ENCODE data around the gene CFTR. TPM values are rescaled to one million over a fixed set of nuclear protein-coding genes. Genes with fewer than 3 reads are reported as not detected.

Gene CFTR
- total and polyA plus RNA-seq, 2 donors (not counting 1 experiment from before 2014, with no cell fraction given) = under 0.01 to 0.25 TPM

DNA sequence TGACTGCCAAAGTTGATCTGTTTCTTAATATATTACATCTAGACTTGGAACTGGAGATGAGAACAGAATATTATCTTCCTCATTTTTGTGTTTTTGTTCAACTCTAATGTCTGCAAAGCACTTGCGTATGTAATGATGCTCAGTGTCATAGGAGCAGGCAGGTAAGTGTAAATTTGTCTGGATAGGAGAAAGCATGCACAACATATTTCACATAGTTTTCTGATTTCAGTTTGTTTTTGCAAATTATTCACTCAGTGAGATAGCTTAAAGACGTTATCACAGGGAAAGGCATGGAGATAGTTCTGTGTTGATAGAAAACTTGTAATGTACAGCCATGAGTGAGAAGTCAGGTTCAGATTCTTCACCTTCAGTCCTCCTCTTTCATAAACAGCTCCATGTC is 84.8 kb downstream of the CFTR start:
- Histone ChIP-seq H3K4me3 (replicated peaks in 1 of 4; ENCODE audit: control extremely low read depth in 1 of 4, insufficient read depth in 1 of 4, low read depth in 3 of 4, low read length in 4 of 4) (no peak overlapping the region), H3K9ac (ENCODE audit: insufficient read depth, low read length) (no peak overlapping the region), H4K20me1 (ENCODE audit: control insufficient read depth, extremely low read depth, insufficient read depth, low read length) (no peaks in the 10 kb centered on the region), H2AFZ (ENCODE audit: low read length) (no peak overlapping the region), H3K36me3 (ENCODE audit: control insufficient read depth, insufficient read depth, low read length) (no peaks in the 10 kb centered on the region), H3K79me2 (ENCODE audit: control insufficient read depth, insufficient read depth, low read length) (no peaks in the 10 kb centered on the region), H3K4me1 (ENCODE audit: control insufficient read depth, extremely low read depth, insufficient read depth, low read length) (no peaks in the 10 kb centered on the region), H3K27me3 (ENCODE audit: control insufficient read depth, insufficient read depth, low read length) (no peaks in the 10 kb centered on the region), H3K27ac (ENCODE audit: insufficient read depth, low read length) (no peak overlapping the region), H3K4me2 (ENCODE audit: extremely low read depth, insufficient read depth, low read length) (no peak overlapping the region), H3K9me3 (ENCODE audit: control insufficient read depth, insufficient read depth, low read depth, low read length) (no peaks in the 10 kb centered on the region)
- DNase-seq (ENCODE audit: low read depth in 2 of 2) = no peak
- TF ChIP-seq, protein P1, sequence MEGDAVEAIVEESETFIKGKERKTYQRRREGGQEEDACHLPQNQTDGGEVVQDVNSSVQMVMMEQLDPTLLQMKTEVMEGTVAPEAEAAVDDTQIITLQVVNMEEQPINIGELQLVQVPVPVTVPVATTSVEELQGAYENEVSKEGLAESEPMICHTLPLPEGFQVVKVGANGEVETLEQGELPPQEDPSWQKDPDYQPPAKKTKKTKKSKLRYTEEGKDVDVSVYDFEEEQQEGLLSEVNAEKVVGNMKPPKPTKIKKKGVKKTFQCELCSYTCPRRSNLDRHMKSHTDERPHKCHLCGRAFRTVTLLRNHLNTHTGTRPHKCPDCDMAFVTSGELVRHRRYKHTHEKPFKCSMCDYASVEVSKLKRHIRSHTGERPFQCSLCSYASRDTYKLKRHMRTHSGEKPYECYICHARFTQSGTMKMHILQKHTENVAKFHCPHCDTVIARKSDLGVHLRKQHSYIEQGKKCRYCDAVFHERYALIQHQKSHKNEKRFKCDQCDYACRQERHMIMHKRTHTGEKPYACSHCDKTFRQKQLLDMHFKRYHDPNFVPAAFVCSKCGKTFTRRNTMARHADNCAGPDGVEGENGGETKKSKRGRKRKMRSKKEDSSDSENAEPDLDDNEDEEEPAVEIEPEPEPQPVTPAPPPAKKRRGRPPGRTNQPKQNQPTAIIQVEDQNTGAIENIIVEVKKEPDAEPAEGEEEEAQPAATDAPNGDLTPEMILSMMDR (conservative IDR thresholded peaks at IDR 0.05 in 1 of 2, IDR thresholded peaks at IDR 0.05 in 1 of 2; ENCODE audit: low read depth in 1 of 2, low read length in 2 of 2) = no peak
- TF ChIP-seq EZH2 (IDR thresholded peaks at IDR 0.05; ENCODE audit: low read length, missing control alignments) = no peak

DNA sequence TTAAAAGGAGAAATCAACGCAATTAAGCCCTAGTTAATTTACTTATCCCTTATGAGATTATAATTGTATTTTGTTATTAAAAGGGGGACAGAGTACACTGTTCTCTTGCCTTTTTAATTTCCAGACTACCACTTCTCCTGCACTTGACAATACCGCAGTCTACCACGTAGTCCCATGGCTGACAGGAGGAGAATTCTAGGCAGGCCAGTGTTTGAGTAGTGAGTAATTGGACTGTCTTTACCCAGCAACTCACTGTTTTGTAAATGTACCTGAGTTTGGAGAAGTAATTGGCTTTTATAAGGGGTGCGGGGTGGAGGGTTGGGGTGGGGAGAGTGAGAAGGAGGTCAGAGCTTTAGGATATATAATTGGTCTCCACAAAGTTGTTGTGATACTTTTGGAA is 85.4 kb downstream of the CFTR start:
- H3K36me3 ChIP-seq (ENCODE audit: control insufficient read depth, insufficient read depth, low read length) = no peaks in the 10 kb centered on the region
- H3K4me1 ChIP-seq (ENCODE audit: control insufficient read depth, extremely low read depth, insufficient read depth, low read length) = no peaks in the 10 kb centered on the region
- H3K27me3 ChIP-seq (ENCODE audit: control insufficient read depth, insufficient read depth, low read length) = no peaks in the 10 kb centered on the region
- H2AFZ ChIP-seq (ENCODE audit: low read length) = no peak overlapping the region
- DNase-seq (ENCODE audit: low read depth in 2 of 2) = no peak
- no peak overlapping the region for H3K4me2 ChIP-seq (ENCODE audit: extremely low read depth, insufficient read depth, low read length)
- H4K20me1 ChIP-seq (ENCODE audit: control insufficient read depth, extremely low read depth, insufficient read depth, low read length) = no peaks in the 10 kb centered on the region
- H3K27ac ChIP-seq (ENCODE audit: insufficient read depth, low read length) = no peak overlapping the region
- H3K9me3 ChIP-seq (ENCODE audit: control insufficient read depth, insufficient read depth, low read depth, low read length) = no peaks in the 10 kb centered on the region
- no peaks in the 10 kb centered on the region for H3K79me2 ChIP-seq (ENCODE audit: control insufficient read depth, insufficient read depth, low read length)
- H3K4me3 ChIP-seq (replicated peaks in 1 of 4; ENCODE audit: control extremely low read depth in 1 of 4, insufficient read depth in 1 of 4, low read depth in 3 of 4, low read length in 4 of 4) = no peak overlapping the region
- no peak overlapping the region for H3K9ac ChIP-seq (ENCODE audit: insufficient read depth, low read length)
- TF ChIP-seq, protein P1 (conservative IDR thresholded peaks at IDR 0.05 in 1 of 2, IDR thresholded peaks at IDR 0.05 in 1 of 2; ENCODE audit: low read depth in 1 of 2, low read length in 2 of 2) = no peak
- no peak for TF ChIP-seq EZH2 (IDR thresholded peaks at IDR 0.05; ENCODE audit: low read length, missing control alignments)

- no peaks in the 10 kb centered on the region for H3K79me2 ChIP-seq (ENCODE audit: control insufficient read depth, insufficient read depth, low read length)
- H3K9ac ChIP-seq (ENCODE audit: insufficient read depth, low read length) = no peak overlapping the region
- no peak overlapping the region for H3K4me3 ChIP-seq (replicated peaks in 1 of 4; ENCODE audit: control extremely low read depth in 1 of 4, insufficient read depth in 1 of 4, low read depth in 3 of 4, low read length in 4 of 4)
- TF ChIP-seq, protein P1 (conservative IDR thresholded peaks at IDR 0.05 in 1 of 2, IDR thresholded peaks at IDR 0.05 in 1 of 2; ENCODE audit: low read depth in 1 of 2, low read length in 2 of 2) = no peak
- no peak for TF ChIP-seq EZH2 (IDR thresholded peaks at IDR 0.05; ENCODE audit: low read length, missing control alignments)
- no peak overlapping the region for H2AFZ ChIP-seq (ENCODE audit: low read length)
- peak in 1 of 2 donors; percentile 6 for DNase-seq (ENCODE audit: low read depth in 2 of 2)
- no peak overlapping the region for H3K27ac ChIP-seq (ENCODE audit: insufficient read depth, low read length)
- no peaks in the 10 kb centered on the region for H4K20me1 ChIP-seq (ENCODE audit: control insufficient read depth, extremely low read depth, insufficient read depth, low read length)
- H3K36me3 ChIP-seq (ENCODE audit: control insufficient read depth, insufficient read depth, low read length) = no peaks in the 10 kb centered on the region
- H3K9me3 ChIP-seq (ENCODE audit: control insufficient read depth, insufficient read depth, low read depth, low read length) = no peaks in the 10 kb centered on the region
- H3K4me1 ChIP-seq (ENCODE audit: control insufficient read depth, extremely low read depth, insufficient read depth, low read length) = no peaks in the 10 kb centered on the region
- H3K4me2 ChIP-seq (ENCODE audit: extremely low read depth, insufficient read depth, low read length) = no peak overlapping the region
- H3K27me3 ChIP-seq (ENCODE audit: control insufficient read depth, insufficient read depth, low read length) = no peaks in the 10 kb centered on the region
Observed at GRCh38 chr7:117567781-117568180, 88.0 kb downstream of the CFTR start.

Data from fibroblast of lung (primary cell).